PC-3 (cell line): Measurements from ENCODE around the gene TENM4. TPM values are rescaled to one million over a fixed set of nuclear protein-coding genes. Genes with fewer than 3 reads are reported as not detected.

Experiments used
- ATAC-seq: fragments of 200-7000 bp; cut with Tn5 transposase; 2 replicates; pipeline ENCODE4 v1.9.1; 2020; ENCODE audit warnings: mild to moderate bottlenecking, moderate library complexity
- BruUV-seq: library from RNA; stranded (reverse); fragments of 400-500 nt; replicated peaks from 2 replicates; lab custom pipeline; 2021; lab: Mats Ljungman, UMichigan
- CTCF ChIA-PET: fragments of 300-600 bp; sonication (Branson Sonifier 250); formaldehyde crosslinking; loops from one replicate; lab custom pipeline; 2022; ENCODE audit warnings: antibody characterized with exemption; lab: Charles Lee
- POLR2A ChIA-PET: fragments of 300-600 bp; sonication (Branson Sonifier 250); formaldehyde crosslinking; loops from one replicate; lab custom pipeline; 2022; ENCODE audit warnings: antibody characterized with exemption; ENCODE audit not compliant: unreplicated experiment; lab: Charles Lee
- DNase-seq: peaks from one replicate; pipeline ENCODE4 v3.0.0-alpha.2; 2015
- H2AFZ ChIP-seq: fragments of 300-600 bp; sonication (generic); 2 replicates; pipeline ENCODE4 v1.6.0; 2016; ENCODE audit warnings: antibody characterized with exemption, low read length
- H3F3A ChIP-seq: fragments of 300-600 bp; sonication (generic); one replicate; pipeline ENCODE4 v1.6.0; 2017; ENCODE audit warnings: antibody characterized with exemption, low read length, control low read depth, mild to moderate bottlenecking; ENCODE audit not compliant: unreplicated experiment
- H3K27ac ChIP-seq: fragments of 300-600 bp; sonication (generic); 2 replicates; pipeline ENCODE4 v1.5.1; 2016; ENCODE audit warnings: mild to moderate bottlenecking, low read length
- H3K27me3 ChIP-seq: fragments of 300-600 bp; sonication (generic); 2 replicates; pipeline ENCODE4 v1.6.1; 2016; ENCODE audit warnings: low read length, mixed read lengths
- H3K36me3 ChIP-seq: fragments of 300-600 bp; sonication (generic); 2 replicates; pipeline ENCODE4 v1.6.1; 2016; ENCODE audit warnings: low read depth, mixed run types, low read length, mixed read lengths
- H3K4me1 ChIP-seq: fragments of 300-600 bp; sonication (generic); 2 replicates; pipeline ENCODE4 v1.5.1; 2016; ENCODE audit warnings: low read length; ENCODE audit not compliant: insufficient read depth
- H3K4me2 ChIP-seq: fragments of 300-600 bp; sonication (generic); 2 replicates; pipeline ENCODE4 v1.6.0; 2016; ENCODE audit warnings: low read length
- H3K4me3 ChIP-seq: fragments of 300-600 bp; sonication (generic); 2 replicates; pipeline ENCODE4 v1.5.1; 2016; ENCODE audit warnings: mild to moderate bottlenecking, low read length, mixed read lengths
- H3K79me2 ChIP-seq: fragments of 300-600 bp; sonication (generic); 2 replicates; pipeline ENCODE4 v1.6.1; 2017; ENCODE audit warnings: low read length, mixed read lengths
- H3K9ac ChIP-seq: fragments of 300-600 bp; sonication (generic); 2 replicates; pipeline ENCODE4 v1.6.0; 2016; ENCODE audit warnings: mild to moderate bottlenecking, low read length
- H3K9me2 ChIP-seq: fragments of 300-600 bp; sonication (generic); replicated peaks from 2 replicates; pipeline ENCODE4 v1.6.1; 2016; ENCODE audit warnings: mixed run types, low read length, mixed read lengths
- H3K9me3 ChIP-seq: fragments of 300-600 bp; sonication (generic); 2 replicates; pipeline ENCODE4 v1.6.1; 2016; ENCODE audit warnings: low read length, mixed read lengths
- H4K20me1 ChIP-seq: fragments of 300-600 bp; sonication (generic); 2 replicates; pipeline ENCODE4 v1.6.1; 2016; ENCODE audit warnings: low read length, mixed read lengths
- CTCF ChIP-seq: fragments of 300-600 bp; sonication (generic); conservative IDR thresholded peaks from 2 replicates; pipeline ENCODE4 v1.5.1; 2017; ENCODE audit warnings: antibody characterized with exemption, low read depth, mild to moderate bottlenecking, low read length
- EZH2 ChIP-seq: fragments of 300-600 bp; sonication (generic); IDR thresholded peaks from one replicate; pipeline ENCODE4 v1.6.1; 2017; ENCODE audit warnings: antibody characterized with exemption, mild to moderate bottlenecking, low read length; ENCODE audit not compliant: unreplicated experiment
- EZH2phosphoT487 ChIP-seq: fragments of 300-600 bp; sonication (generic); IDR thresholded peaks from 2 replicates; pipeline ENCODE4 v1.6.1; 2018; ENCODE audit warnings: mild to moderate bottlenecking, antibody characterized with exemption, low read length, borderline replicate concordance
- intact Hi-C: fragments of 100-400 bp; cut with micrococcal nuclease; formaldehyde crosslinking; loops from 2 replicates; pipeline ENCODE4 v1.9.0; 2023
- total RNA-seq: library from RNA; depleted of rRNA; stranded (reverse); fragments of >200 nt; gene quantifications from 2 replicates; pipeline ENCODE4 v1.2.3, GENCODE V29; 2014

The TENM4 gene
- total RNA-seq, 1 experiment from 2014 or later: 19.7 TPM

GRCh38 chr11:78773077-78773476 is 667.8 kb downstream of the TENM4 start:
- Histone ChIP-seq H3K27ac (no peak overlapping the region), H3K36me3 (no peaks in the 10 kb centered on the region), H3K9me3 (no peaks in the 10 kb centered on the region), H3K27me3 (no peaks in the 10 kb centered on the region), H3F3A (no peaks in the 10 kb centered on the region), H3K9ac (no peak overlapping the region), H3K79me2 (no peaks in the 10 kb centered on the region), H3K4me2 (no peak overlapping the region), H4K20me1 (no peaks in the 10 kb centered on the region), H3K4me1 (no peaks in the 10 kb centered on the region), H2AFZ (no peak overlapping the region), H3K9me2 (no peaks in the 10 kb centered on the region), H3K4me3 (no peak overlapping the region)
- BruUV-seq: no TSS peak
- no peak for DNase-seq
- CTCF ChIA-PET: no interaction called here
- TF ChIP-seq EZH2: no peak
- TF ChIP-seq EZH2phosphoT487: no peak
- TF ChIP-seq CTCF: no peak
- no peak for ATAC-seq
- POLR2A ChIA-PET: no interaction called here
- intact Hi-C loops: no loop called here

- DNase-seq: no peak
- no peaks in the 10 kb centered on the region for H3F3A ChIP-seq
- intact Hi-C loops: no loop called here
- no peaks in the 10 kb centered on the region for H3K9me3 ChIP-seq
- H3K4me3 ChIP-seq: no peak overlapping the region
- H3K4me2 ChIP-seq: no peak overlapping the region
- ChIA-PET POLR2A (no interaction called here), CTCF (no interaction called here)
- TF ChIP-seq CTCF (no peak), EZH2phosphoT487 (no peak), EZH2 (no peak)
- ATAC-seq: no peak
- BruUV-seq: no TSS peak
- no peaks in the 10 kb centered on the region for H4K20me1 ChIP-seq
- H3K27ac ChIP-seq: no peak overlapping the region
- H2AFZ ChIP-seq: no peak overlapping the region
- no peaks in the 10 kb centered on the region for H3K4me1 ChIP-seq
- H3K9ac ChIP-seq: no peak overlapping the region
- H3K36me3 ChIP-seq: no peaks in the 10 kb centered on the region
- H3K27me3 ChIP-seq: no peaks in the 10 kb centered on the region
- H3K9me2 ChIP-seq: no peaks in the 10 kb centered on the region
- no peaks in the 10 kb centered on the region for H3K79me2 ChIP-seq
Observed at GRCh38 chr11:78772186-78772585, 668.6 kb downstream of the TENM4 start.

GRCh38 chr11:78770931-78771330 is 669.9 kb downstream of the TENM4 start:
- POLR2A ChIA-PET: no interaction called here
- Histone ChIP-seq H3K9ac (no peak overlapping the region), H3K79me2 (no peaks in the 10 kb centered on the region), H3K27me3 (no peaks in the 10 kb centered on the region), H3K9me3 (no peaks in the 10 kb centered on the region), H3K9me2 (no peaks in the 10 kb centered on the region), H3F3A (no peaks in the 10 kb centered on the region), H3K4me1 (no peaks in the 10 kb centered on the region), H3K36me3 (no peaks in the 10 kb centered on the region), H3K4me3 (no peak overlapping the region), H2AFZ (no peak overlapping the region), H4K20me1 (no peaks in the 10 kb centered on the region), H3K4me2 (no peak overlapping the region), H3K27ac (no peak overlapping the region)
- ATAC-seq (no peak), DNase-seq (no peak)
- intact Hi-C loops: no loop called here
- CTCF ChIA-PET: no interaction called here
- TF ChIP-seq EZH2phosphoT487: no peak
- no peak for TF ChIP-seq CTCF
- TF ChIP-seq EZH2: no peak
- BruUV-seq: no TSS peak
